Caco-2 (cell line): ENCODE results near the gene LMF2. TPM values are rescaled to one million over a fixed set of nuclear protein-coding genes. Genes with fewer than 3 reads are reported as not detected.

Experiments used
- BruUV-seq: library from RNA; stranded (reverse); fragments of 400-500 nt; replicated peaks from 2 replicates; lab custom pipeline; 2021; lab: Mats Ljungman, UMichigan
- CTCF ChIA-PET: fragments of 300-600 bp; sonication (Branson Sonifier 250); formaldehyde crosslinking; loops from one replicate; lab custom pipeline; 2022; ENCODE audit warnings: antibody characterized with exemption; lab: Charles Lee
- POLR2A ChIA-PET: fragments of 300-600 bp; sonication (Branson Sonifier 250); formaldehyde crosslinking; loops from one replicate; lab custom pipeline; 2022; ENCODE audit warnings: antibody characterized with exemption; lab: Charles Lee
- DNase-seq, 2 experiments: peaks; one replicate each; pipeline versions ENCODE4 v3.0.0 to v3.0.0-alpha.2; 2020 to 2022
- H3K27me3 ChIP-seq: replicated peaks from 2 replicates; pipeline ENCODE4 v1.6.0; 2011; ENCODE audit warnings: low read length; ENCODE audit not compliant: control insufficient read depth, insufficient read depth
- H3K36me3 ChIP-seq: 2 replicates; pipeline ENCODE4 v1.5.1; 2011; ENCODE audit warnings: low read length; ENCODE audit not compliant: control insufficient read depth, insufficient read depth
- H3K4me1 ChIP-seq: fragments of 250-450 bp; sonication (Bioruptor Pico); 2 replicates; pipeline ENCODE4 v1.5.1; 2020; ENCODE audit warnings: mild to moderate bottlenecking
- H3K4me3 ChIP-seq: 2 replicates; pipeline ENCODE4 v1.5.1; 2011; ENCODE audit warnings: low read depth, mild to moderate bottlenecking, control low read depth, low read length
- H3K9me3 ChIP-seq: fragments of 250-450 bp; sonication (Bioruptor Pico); 2 replicates; pipeline ENCODE4 v1.5.1; 2020; ENCODE audit warnings: mild to moderate bottlenecking, moderate library complexity
- H3K27ac Mint-ChIP-seq: one replicate; pipeline ENCODE4 v1.8.0; 2022; ENCODE audit warnings: mixed read lengths; ENCODE audit not compliant: unreplicated experiment
- H3K27me3 Mint-ChIP-seq: one replicate; pipeline ENCODE4 v1.8.0; 2022; ENCODE audit warnings: mixed read lengths; ENCODE audit not compliant: insufficient read depth, unreplicated experiment
- H3K36me3 Mint-ChIP-seq: one replicate; pipeline ENCODE4 v1.8.0; 2022; ENCODE audit warnings: mild to moderate bottlenecking, mixed read lengths; ENCODE audit not compliant: insufficient read depth, unreplicated experiment
- H3K4me1 Mint-ChIP-seq: one replicate; pipeline ENCODE4 v1.8.0; 2022; ENCODE audit warnings: low read depth, mixed read lengths; ENCODE audit not compliant: unreplicated experiment
- H3K4me3 Mint-ChIP-seq: one replicate; pipeline ENCODE4 v1.8.0; 2022; ENCODE audit warnings: mild to moderate bottlenecking, moderate library complexity, mixed read lengths; ENCODE audit not compliant: unreplicated experiment
- H3K9me3 Mint-ChIP-seq: one replicate; pipeline ENCODE4 v1.8.0; 2022; ENCODE audit warnings: mixed read lengths; ENCODE audit not compliant: unreplicated experiment
- intact Hi-C: fragments of 100-400 bp; cut with micrococcal nuclease; formaldehyde crosslinking; loops from one replicate; pipeline ENCODE4 v1.10.0; 2022; ENCODE audit not compliant: unreplicated experiment
- total RNA-seq: library from RNA; stranded (reverse); gene quantifications from 2 replicates; pipeline ENCODE4 v1.2.3, GENCODE V29; 2022
- TF ChIP-seq, protein P1 (sequence below), 2 experiments: fragments of 200-600 bp in 1 of 2; IDR thresholded peaks; 1 replicate in 1 of 2; 2 replicates in 1 of 2; pipeline versions ENCODE4 v1.5.1 to v1.8.0; 2011 to 2022; ENCODE audit warnings: antibody characterized with exemption in 1 of 2, control low read depth in 1 of 2, inconsistent platforms in 1 of 2, low read depth in 1 of 2, low read length in 1 of 2, mild to moderate bottlenecking in 1 of 2, moderate library complexity in 1 of 2; ENCODE audit not compliant: insufficient read depth in 1 of 2, severe bottlenecking in 1 of 2, unreplicated experiment in 1 of 2

LMF2 gene
- total RNA-seq, 1 experiment from 2014 or later: 68.8 TPM

- Mint-ChIP-seq H3K4me1 (no peaks in the 10 kb centered on the region), H3K36me3 (peaks cover 6% of the 10 kb centered on the region), H3K27me3 (no peaks in the 10 kb centered on the region), H3K4me3 (no peak overlapping the region), H3K27ac (no peak overlapping the region), H3K9me3 (no peaks in the 10 kb centered on the region)
- CTCF ChIA-PET: interaction anchor here (0.9 kb wide), 2 partner anchors 17 to 21 kb away, joined by 3 to 4 read pairs; partner anchors contain the start of gene SCO2
- POLR2A ChIA-PET: interaction anchor here (0.9 to 1.7 kb wide), 2 partner anchors 15 to 21 kb away, joined by 4 read pairs; partner anchors contain the start of gene SCO2
- TF ChIP-seq, protein P1, sequence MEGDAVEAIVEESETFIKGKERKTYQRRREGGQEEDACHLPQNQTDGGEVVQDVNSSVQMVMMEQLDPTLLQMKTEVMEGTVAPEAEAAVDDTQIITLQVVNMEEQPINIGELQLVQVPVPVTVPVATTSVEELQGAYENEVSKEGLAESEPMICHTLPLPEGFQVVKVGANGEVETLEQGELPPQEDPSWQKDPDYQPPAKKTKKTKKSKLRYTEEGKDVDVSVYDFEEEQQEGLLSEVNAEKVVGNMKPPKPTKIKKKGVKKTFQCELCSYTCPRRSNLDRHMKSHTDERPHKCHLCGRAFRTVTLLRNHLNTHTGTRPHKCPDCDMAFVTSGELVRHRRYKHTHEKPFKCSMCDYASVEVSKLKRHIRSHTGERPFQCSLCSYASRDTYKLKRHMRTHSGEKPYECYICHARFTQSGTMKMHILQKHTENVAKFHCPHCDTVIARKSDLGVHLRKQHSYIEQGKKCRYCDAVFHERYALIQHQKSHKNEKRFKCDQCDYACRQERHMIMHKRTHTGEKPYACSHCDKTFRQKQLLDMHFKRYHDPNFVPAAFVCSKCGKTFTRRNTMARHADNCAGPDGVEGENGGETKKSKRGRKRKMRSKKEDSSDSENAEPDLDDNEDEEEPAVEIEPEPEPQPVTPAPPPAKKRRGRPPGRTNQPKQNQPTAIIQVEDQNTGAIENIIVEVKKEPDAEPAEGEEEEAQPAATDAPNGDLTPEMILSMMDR (IDR thresholded peaks at IDR 0.05; ENCODE audit: insufficient read depth in 1 of 2, low read depth in 1 of 2, low read length in 1 of 2, severe bottlenecking in 1 of 2, unreplicated experiment in 1 of 2): no peak
- Histone ChIP-seq H3K4me1 (no peaks in the 10 kb centered on the region), H3K27me3 (no peaks in the 10 kb centered on the region), H3K9me3 (no peaks in the 10 kb centered on the region), H3K4me3 (no peak overlapping the region), H3K36me3 (no peaks in the 10 kb centered on the region)
- no TSS peak for BruUV-seq
- DNase-seq: no peak
- intact Hi-C loops: no loop called here
These were observed 39.1 kb upstream of the LMF2 start for GRCh38 chr22:50546326-50547262.

GRCh38 chr22:50545522-50546325 is 38.2 kb upstream of the LMF2 start, which contains the start of gene KLHDC7B:
Gene KLHDC7B, plus strand, starts transcription at chr22:50545899. Its CDS starts 345 bp downstream, at chr22:50546244.
- intact Hi-C loops: no loop called here
- peak in 1 of 2 experiments; percentile 56 for DNase-seq
- ChIA-PET POLR2A (interaction anchor here (0.5 to 1.7 kb wide), 3 partner anchors 10 to 23 kb away, joined by 3 to 11 read pairs (median 4); partner anchors contain the start of gene SCO2), CTCF (interaction anchor here (0.6 to 0.9 kb wide), 3 partner anchors 17 to 20 kb away, joined by 3 to 4 read pairs (median 3); partner anchors contain the start of genes SCO2 and SYCE3)
- H3K36me3 Mint-ChIP-seq: peaks cover 6% of the 10 kb centered on the region
- no peak within 1 kb of the TSS for H3K4me3 Mint-ChIP-seq
- H3K9me3 Mint-ChIP-seq: no peaks in the 10 kb centered on the region
- H3K9me3 ChIP-seq: no peaks in the 10 kb centered on the region
- peaks cover 4% of the 10 kb centered on the region; the same call in 1 of the 2 replicates for H3K4me1 ChIP-seq
- H3K27ac Mint-ChIP-seq: peak within 1 kb of the TSS; percentile 76
- no peak within 1 kb of the TSS for H3K4me3 ChIP-seq
- H3K4me1 Mint-ChIP-seq: no peaks in the 10 kb centered on the region
- no peaks in the 10 kb centered on the region for H3K27me3 Mint-ChIP-seq
- TF ChIP-seq, protein P1 (IDR thresholded peaks at IDR 0.05; ENCODE audit: insufficient read depth in 1 of 2, low read depth in 1 of 2, low read length in 1 of 2, severe bottlenecking in 1 of 2, unreplicated experiment in 1 of 2): no peak
- H3K27me3 ChIP-seq: no peaks in the 10 kb centered on the region
- BruUV-seq: no TSS peak
- no peaks in the 10 kb centered on the region for H3K36me3 ChIP-seq
